IMR-90 (cell line): ENCODE measurements around the gene PSG2. TPM values are rescaled to one million over a fixed set of nuclear protein-coding genes. Genes with fewer than 3 reads are reported as not detected.
A peak's percentile ranks its signal among the peaks of the same experiment; 100 is the strongest.
"Not testable (repeated sequence)": the region's sequence is repeated elsewhere in the genome, so short reads cannot be mapped to it uniquely, and the experiment has no call there.

ENCODE experiments used
- ATAC-seq: fragments of 200-7000 bp; cut with Tn5 transposase; 2 replicates; pipeline ENCODE4 v1.9.1; 2020; ENCODE audit warnings: low read depth, mild to moderate bottlenecking, moderate library complexity
- BruUV-seq: library from RNA; stranded (reverse); fragments of 400-500 nt; replicated peaks from 2 replicates; lab custom pipeline; 2021; lab: Mats Ljungman, UMichigan
- CTCF ChIA-PET: fragments of 300-600 bp; formaldehyde crosslinking; extraction: SDS; loops from one replicate; lab custom pipeline; 2021; ENCODE audit warnings: antibody characterized with exemption; lab: Yijun Ruan, JAX
- POLR2A ChIA-PET: fragments of 300-600 bp; sonication (Branson Sonifier 250); formaldehyde crosslinking; loops from one replicate; lab custom pipeline; 2022; ENCODE audit warnings: antibody characterized with exemption; ENCODE audit not compliant: unreplicated experiment; lab: Charles Lee
- DNase-seq: peaks from one replicate; pipeline ENCODE4 v3.0.0; 2013
- H2AFZ ChIP-seq: replicated peaks from 2 replicates; pipeline ENCODE3; 2013; ENCODE audit warnings: low read length, mild to moderate bottlenecking; ENCODE audit not compliant: poor library complexity
- H2AK5ac ChIP-seq: 2 replicates; pipeline ENCODE4 v1.6.1; 2013; ENCODE audit warnings: low read depth, low read length, inconsistent platforms
- H2AK9ac ChIP-seq: replicated peaks from 2 replicates; pipeline ENCODE3; 2013; ENCODE audit warnings: mild to moderate bottlenecking, low read depth, low read length, moderate library complexity; ENCODE audit not compliant: poor library complexity
- H2BK120ac ChIP-seq: 2 replicates; pipeline ENCODE4 v1.6.1; 2013; ENCODE audit warnings: low read depth, low read length, inconsistent platforms
- H2BK15ac ChIP-seq: 3 replicates; pipeline ENCODE4 v1.6.1; 2013; ENCODE audit warnings: low read depth, low read length, inconsistent platforms
- H2BK20ac ChIP-seq: 2 replicates; pipeline ENCODE4 v1.6.1; 2013; ENCODE audit warnings: low read depth, mild to moderate bottlenecking, inconsistent platforms, low read length, moderate library complexity
- H2BK5ac ChIP-seq: 2 replicates; pipeline ENCODE4 v1.6.1; 2013; ENCODE audit warnings: mild to moderate bottlenecking, low read depth, low read length, inconsistent platforms; ENCODE audit not compliant: poor library complexity, severe bottlenecking
- H3K14ac ChIP-seq: replicated peaks from 2 replicates; pipeline ENCODE4 v1.6.1; 2013; ENCODE audit warnings: low read depth, low read length, inconsistent platforms
- H3K18ac ChIP-seq: 2 replicates; pipeline ENCODE4 v1.6.1; 2013; ENCODE audit warnings: low read depth, low read length, control low read depth
- H3K23ac ChIP-seq: 2 replicates; pipeline ENCODE4 v1.6.1; 2013; ENCODE audit warnings: low read depth, low read length, inconsistent platforms
- H3K27ac ChIP-seq: 2 replicates; pipeline ENCODE4 v1.5.1; 2013; ENCODE audit warnings: mild to moderate bottlenecking, control low read depth, low read length; ENCODE audit not compliant: insufficient read depth
- H3K27me3 ChIP-seq: 2 replicates; pipeline ENCODE4 v1.6.1; 2013; ENCODE audit warnings: low read length; ENCODE audit not compliant: control insufficient read depth, insufficient read depth
- H3K36me3 ChIP-seq: 2 replicates; pipeline ENCODE4 v1.6.1; 2013; ENCODE audit warnings: low read length, mixed read lengths; ENCODE audit not compliant: control insufficient read depth, insufficient read depth
- H3K4ac ChIP-seq: 2 replicates; pipeline ENCODE4 v1.6.1; 2013; ENCODE audit warnings: low read depth, low read length, inconsistent platforms
- H3K4me1 ChIP-seq: 2 replicates; pipeline ENCODE4 v1.6.1; 2013; ENCODE audit warnings: low read length, mixed read lengths; ENCODE audit not compliant: control insufficient read depth, insufficient read depth
- H3K4me2 ChIP-seq: 2 replicates; pipeline ENCODE4 v1.6.1; 2013; ENCODE audit warnings: low read depth, mild to moderate bottlenecking, control low read depth, low read length, moderate library complexity
- H3K4me3 ChIP-seq: 2 replicates; pipeline ENCODE4 v1.5.1; 2013; ENCODE audit warnings: low read depth, mild to moderate bottlenecking, control low read depth, low read length, moderate library complexity; ENCODE audit not compliant: insufficient read depth
- H3K56ac ChIP-seq: 2 replicates; pipeline ENCODE4 v1.6.1; 2013; ENCODE audit warnings: low read length, inconsistent platforms; ENCODE audit not compliant: insufficient read depth; ENCODE audit errors: extremely low read depth
- H3K79me1 ChIP-seq, 2 experiments: 2 replicates each; pipeline ENCODE4 v1.6.1; 2013; ENCODE audit warnings: low read length in 2 of 2, inconsistent platforms in 1 of 2, low read depth in 1 of 2
- H3K9ac ChIP-seq: 2 replicates; pipeline ENCODE4 v1.6.1; 2013; ENCODE audit warnings: low read depth, low read length, control low read depth
- H3K9me1 ChIP-seq: 2 replicates; pipeline ENCODE4 v1.6.1; 2013; ENCODE audit warnings: low read length, inconsistent platforms; ENCODE audit not compliant: insufficient read depth
- H3K9me3 ChIP-seq: 2 replicates; pipeline ENCODE4 v1.6.1; 2013; ENCODE audit warnings: low read length; ENCODE audit not compliant: control insufficient read depth, insufficient read depth
- H4K20me1 ChIP-seq: 2 replicates; pipeline ENCODE4 v1.6.1; 2013; ENCODE audit warnings: low read length, inconsistent platforms; ENCODE audit not compliant: insufficient read depth
- H4K5ac ChIP-seq: 2 replicates; pipeline ENCODE4 v1.6.1; 2013; ENCODE audit warnings: mild to moderate bottlenecking, low read depth, low read length, control low read depth
- H4K8ac ChIP-seq, 2 experiments: 2 replicates each; pipeline ENCODE4 v1.6.1; 2013; ENCODE audit warnings: low read depth in 2 of 2, low read length in 2 of 2, control low read depth in 1 of 2, inconsistent platforms in 1 of 2
- H4K91ac ChIP-seq: 2 replicates; pipeline ENCODE4 v1.6.1; 2013; ENCODE audit warnings: low read depth, low read length, inconsistent platforms; ENCODE audit not compliant: insufficient read depth
- BHLHE40 ChIP-seq: fragments of 150-350 bp; IDR thresholded peaks from 2 replicates; pipeline ENCODE4 v1.6.1; 2016; ENCODE audit warnings: mild to moderate bottlenecking, low read depth, low read length
- CEBPB ChIP-seq: IDR thresholded peaks from 2 replicates; pipeline ENCODE4 v1.6.1; 2012; ENCODE audit warnings: low read depth, low read length, improper control_type of control experiment
- FOS ChIP-seq: fragments of 150-350 bp; IDR thresholded peaks from 2 replicates; pipeline ENCODE4 v1.6.1; 2016; ENCODE audit warnings: low read depth, low read length
- whole genome bisulfite sequencing, 2 experiments: methylation state at CpG; one replicate each; pipeline versions ENCODE4 v1.1.5 to v1.1.7; 2013; ENCODE audit warnings: missing lambda C conversion rate in 2 of 2; ENCODE audit not compliant: insufficient read length in 1 of 2; ENCODE audit errors: extremely low coverage in 2 of 2; 5-methylcytosine and 5-hydroxymethylcytosine counted together
- dilution Hi-C: fragments of 300-500 bp; cut with HindIII; formaldehyde crosslinking; loops from one replicate; pipeline ENCODE4 v1.14.3; 2018; ENCODE audit warnings: low sequenced_read_pairs; ENCODE audit not compliant: unreplicated experiment
- in situ Hi-C: fragments of 300-500 bp; cut with MboI; formaldehyde crosslinking; loops from 3 replicates; pipeline ENCODE4 v1.14.3; 2019; ENCODE audit warnings: low sequenced_read_pairs, inconsistent platforms, mixed read lengths
- intact Hi-C: fragments of 100-400 bp; cut with micrococcal nuclease; formaldehyde crosslinking; loops from 2 replicates; pipeline ENCODE4 v1.10.0; 2022
- polyA plus RNA-seq, 3 experiments: library from polyadenylated mRNA; depleted of rRNA; stranded (reverse); fragments of >200 nt; gene quantifications; 2 replicates each; pipeline ENCODE4 v1.2.3, GENCODE V29; 2012; ENCODE audit warnings: low replicate concordance in 1 of 3
- total RNA-seq: library from RNA; depleted of rRNA; stranded (reverse); fragments of >200 nt; gene quantifications from 2 replicates; pipeline ENCODE4 v1.2.3, GENCODE V29; 2012

PSG2 gene
- total and polyA plus RNA-seq, 2 of the 4 experiments (the other 2 are of a cell fraction): 0.18 to 0.31 TPM

GRCh38 chr19:43077881-43078280 is 4.6 kb downstream of the PSG2 start:
- H2BK15ac ChIP-seq, H3K27me3 ChIP-seq, intact Hi-C loops, POLR2A ChIA-PET, H3K9ac ChIP-seq, H3K4me3 ChIP-seq, BruUV-seq, H3K9me1 ChIP-seq, CTCF ChIA-PET, H4K20me1 ChIP-seq, H2AK5ac ChIP-seq, H3K56ac ChIP-seq, H3K4me1 ChIP-seq, H3K9me3 ChIP-seq, H3K36me3 ChIP-seq, H3K23ac ChIP-seq, H3K18ac ChIP-seq, H3K79me1 ChIP-seq, H2AFZ ChIP-seq, H3K4me2 ChIP-seq, H2AK9ac ChIP-seq, H4K5ac ChIP-seq, dilution Hi-C loops: not testable (repeated sequence)
- Histone ChIP-seq H3K14ac (0 out of 2 replicates have a peak overlapping the region, but pooled peaks have one; percentile 25), H3K4ac (peak overlapping the region; percentile 85; the same call in 1 of the 2 replicates), H3K27ac (peak overlapping the region; percentile 31; the same call in 1 of the 2 replicates), H4K8ac (peak overlapping the region; percentile 17 to 83), H4K91ac (peak overlapping the region; percentile 30), H2BK20ac (peak overlapping the region; percentile 64), H2BK120ac (peak overlapping the region; percentile 58; the same call in 1 of the 2 replicates), H2BK5ac (peak overlapping the region; percentile 97)
- in situ Hi-C loops: loop anchor here (10.0 to 25.0 kb wide), 2 partner anchors 143 to 291 kb away; partner anchors contain the start of gene PSG7
- DNase-seq (peak; percentile 85), ATAC-seq (peak; percentile 44; the same call in 1 of the 2 replicates)
- TF ChIP-seq CEBPB (peak; percentile 82), FOS (peak; percentile 66), BHLHE40 (peak; percentile 80)
- 33% methylated on average over 2 of the region's 4 CpGs; no CpG with 5 or more reads in 1 of the 2 experiments for WGBS, 2 experiments

GRCh38 chr19:43062418-43062817 is 20.1 kb downstream of the PSG2 start:
- CTCF ChIA-PET, DNase-seq, intact Hi-C loops: not testable (repeated sequence)

More at GRCh38 chr19:43062418-43062817, 20.1 kb downstream of the PSG2 start:
- ATAC-seq, H2BK5ac ChIP-seq, H4K91ac ChIP-seq, H3K4me1 ChIP-seq, H3K4me2 ChIP-seq, H2AK5ac ChIP-seq, H3K14ac ChIP-seq, H3K9me1 ChIP-seq, H2BK120ac ChIP-seq, H2AK9ac ChIP-seq, H3K4me3 ChIP-seq, H4K5ac ChIP-seq, H3K9me3 ChIP-seq, dilution Hi-C loops, H3K36me3 ChIP-seq, H3K56ac ChIP-seq, H3K9ac ChIP-seq, BruUV-seq, H3K79me1 ChIP-seq, H2BK15ac ChIP-seq, H4K20me1 ChIP-seq, H3K4ac ChIP-seq, H3K18ac ChIP-seq, H4K8ac ChIP-seq, H3K27ac ChIP-seq, H3K23ac ChIP-seq, in situ Hi-C loops, H3K27me3 ChIP-seq, POLR2A ChIA-PET, H2AFZ ChIP-seq, H2BK20ac ChIP-seq: not testable (repeated sequence)
- WGBS, 2 experiments: no CpG with 5 or more reads among the region's 3 CpGs
